Measurements from ENCODE around the gene TPK1. TPM values are rescaled to one million over a fixed set of nuclear protein-coding genes. Genes with fewer than 3 reads are reported as not detected.
A peak's percentile ranks its signal among the peaks of the same experiment; 100 is the strongest.

The TPK1 gene
- total and polyA plus RNA-seq, 2 of the 13 experiments (the other 11 are each of a cell fraction or from before 2014, with no cell fraction given): 1.0 to 1.2 TPM

GRCh38 chr7:144854839-144855424 lies 19.1 kb upstream of the TPK1 start:
- no peaks in the 10 kb centered on the region; a peak in 1 of 5 replicates for H3K27me3 ChIP-seq (ENCODE audit: control insufficient read depth in 1 of 2, insufficient read depth in 2 of 2, low read length in 2 of 2)
- no peaks in the 10 kb centered on the region for H3K9me3 ChIP-seq (ENCODE audit: low read length)
- TF ChIP-seq STAG1 (CRISPR knock-in tag; IDR thresholded peaks at IDR 0.05) (peak; percentile 45), HNF4G (IDR thresholded peaks at IDR 0.05; ENCODE audit: borderline replicate concordance, low read depth, low read length) (no peak), HNF4G (CRISPR knock-in tag; IDR thresholded peaks at IDR 0.05; ENCODE audit: borderline replicate concordance, low read depth) (no peak), CTCF (CRISPR knock-in tag; IDR thresholded peaks at IDR 0.05) (peak; percentile 39)
- no peak for FAIRE-seq
- H3K79me2 ChIP-seq (ENCODE audit: insufficient read depth, low read length): no peaks in the 10 kb centered on the region
- no peak overlapping the region for H2AFZ ChIP-seq (ENCODE audit: low read length)
- H3K9ac ChIP-seq (ENCODE audit: insufficient read depth, low read depth, low read length): no peak overlapping the region
- peak; percentile 4 for DNase-seq (ENCODE audit: low spot score)
- no peak for ATAC-seq
- ChIA-PET CTCF (ENCODE audit: low intra/inter-chr PET ratio, low total read pairs) (no interaction called here), POLR2A (no interaction called here)
- no TSS peak for BruUV-seq (replicated peaks)
- intact Hi-C loops (cut with micrococcal nuclease; ENCODE audit: unreplicated experiment) (no loop called here), in situ Hi-C loops (cut with HindIII; ENCODE audit: extremely low pct_ligation_motif_present, low pct_unique_long_range_greater_than_20kb) (no loop called here)
- H3K4me3 ChIP-seq (replicated peaks in 1 of 3; ENCODE audit: insufficient read depth in 1 of 3, low read depth in 2 of 3, low read length in 3 of 3): no peak overlapping the region
- H4K20me1 ChIP-seq (ENCODE audit: insufficient read depth, low read length): no peaks in the 10 kb centered on the region
- H3K27ac ChIP-seq (ENCODE audit: extremely low read length, insufficient read depth, low read length): no peak overlapping the region
- 20% methylated on average over 3 of the region's 3 CpGs for WGBS (ENCODE audit: low lambda C conversion rate)
- no peak overlapping the region for H3K4me2 ChIP-seq (ENCODE audit: low read depth, low read length)
- H3K36me3 ChIP-seq (replicated peaks in 1 of 2; ENCODE audit: control insufficient read depth in 1 of 2, insufficient read depth in 2 of 2, low read length in 2 of 2): no peaks in the 10 kb centered on the region
- no peaks in the 10 kb centered on the region for H3K4me1 ChIP-seq (ENCODE audit: insufficient read depth, low read length)

- ATAC-seq (no peak), FAIRE-seq (no peak), DNase-seq (ENCODE audit: low spot score) (no peak)
- ChIA-PET CTCF (ENCODE audit: low intra/inter-chr PET ratio, low total read pairs) (no interaction called here), POLR2A (no interaction called here)
- no peaks in the 10 kb centered on the region for H3K36me3 ChIP-seq (replicated peaks in 1 of 2; ENCODE audit: control insufficient read depth in 1 of 2, insufficient read depth in 2 of 2, low read length in 2 of 2)
- H3K27ac ChIP-seq (ENCODE audit: extremely low read length, insufficient read depth, low read length): no peak overlapping the region
- BruUV-seq (replicated peaks): no TSS peak
- H4K20me1 ChIP-seq (ENCODE audit: insufficient read depth, low read length): no peaks in the 10 kb centered on the region
- in situ Hi-C loops (cut with HindIII; ENCODE audit: extremely low pct_ligation_motif_present, low pct_unique_long_range_greater_than_20kb) (no loop called here), intact Hi-C loops (cut with micrococcal nuclease; ENCODE audit: unreplicated experiment) (no loop called here)
- TF ChIP-seq, protein P1, sequence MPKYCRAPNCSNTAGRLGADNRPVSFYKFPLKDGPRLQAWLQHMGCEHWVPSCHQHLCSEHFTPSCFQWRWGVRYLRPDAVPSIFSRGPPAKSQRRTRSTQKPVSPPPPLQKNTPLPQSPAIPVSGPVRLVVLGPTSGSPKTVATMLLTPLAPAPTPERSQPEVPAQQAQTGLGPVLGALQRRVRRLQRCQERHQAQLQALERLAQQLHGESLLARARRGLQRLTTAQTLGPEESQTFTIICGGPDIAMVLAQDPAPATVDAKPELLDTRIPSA (CRISPR knock-in tag; IDR thresholded peaks at IDR 0.05; ENCODE audit: borderline replicate concordance): no peak
- H3K79me2 ChIP-seq (ENCODE audit: insufficient read depth, low read length): no peaks in the 10 kb centered on the region
- no peak overlapping the region for H3K4me2 ChIP-seq (ENCODE audit: low read depth, low read length)
- H3K9ac ChIP-seq (ENCODE audit: insufficient read depth, low read depth, low read length): no peak overlapping the region
- H3K9me3 ChIP-seq (ENCODE audit: low read length): no peaks in the 10 kb centered on the region
- no peaks in the 10 kb centered on the region; a peak in 1 of 5 replicates for H3K27me3 ChIP-seq (ENCODE audit: control insufficient read depth in 1 of 2, insufficient read depth in 2 of 2, low read length in 2 of 2)
- H2AFZ ChIP-seq (ENCODE audit: low read length): peak overlapping the region; percentile 23
- WGBS (ENCODE audit: low lambda C conversion rate): 4% methylated on average over 8 of the region's 8 CpGs
- H3K4me3 ChIP-seq (replicated peaks in 1 of 3; ENCODE audit: insufficient read depth in 1 of 3, low read depth in 2 of 3, low read length in 3 of 3): no peak overlapping the region
- H3K4me1 ChIP-seq (ENCODE audit: insufficient read depth, low read length): no peaks in the 10 kb centered on the region
Observed at GRCh38 chr7:144853542-144853941, 17.7 kb upstream of the TPK1 start.

Measured in HepG2 (cell line).